Suprapubic skin (tissue), 4 donors: ENCODE results near the gene ADGRG1.

ENCODE experiments used
- CTCF ChIP-seq, 2 donors: fragments of 200-600 bp in 1 of 2; fragments of 450-650 bp in 1 of 2; sonication (generic) in 1 of 2; IDR thresholded peaks; one replicate each; pipeline ENCODE4 v1.5.1; 2016 to 2019; ENCODE audit warnings: antibody characterized with exemption in 2 of 2, mild to moderate bottlenecking in 1 of 2, moderate library complexity in 1 of 2
- EP300 ChIP-seq: sonication (generic); formaldehyde crosslinking; IDR thresholded peaks from one replicate; pipeline ENCODE4 v1.6.1; 2017; ENCODE audit warnings: antibody characterized with exemption
- POLR2A ChIP-seq, 2 donors: fragments of 450-650 bp; IDR thresholded peaks; one replicate each; pipeline ENCODE4 v1.6.1; 2017; ENCODE audit warnings: antibody characterized with exemption in 2 of 2, mild to moderate bottlenecking in 2 of 2, moderate library complexity in 2 of 2
- POLR2AphosphoS5 ChIP-seq, 3 donors: sonication (generic); formaldehyde crosslinking; IDR thresholded peaks; one replicate each; pipeline ENCODE4 v1.6.1; 2017; ENCODE audit warnings: antibody characterized with exemption in 3 of 3

- TF ChIP-seq CTCF (IDR thresholded peaks at IDR 0.05), result no peak
- no peak for TF ChIP-seq POLR2A (IDR thresholded peaks at IDR 0.05)
- no peak for TF ChIP-seq EP300
- TF ChIP-seq POLR2AphosphoS5 (IDR thresholded peaks at IDR 0.05), result no peak
Observed at GRCh38 chr16:57643147-57643874, 14.9 kb downstream of the ADGRG1 start.
